A549 (cell line): ENCODE measurements around the gene ARHGEF16. TPM values are rescaled to one million over a fixed set of nuclear protein-coding genes. Genes with fewer than 3 reads are reported as not detected.

Experiments used
- ATAC-seq, 2 experiments: fragments of 200-7000 bp in 1 of 2; fragments of >200 bp in 1 of 2; cut with Nextera tagmentation in 1 of 2; cut with Tn5 transposase in 1 of 2; 3 replicates each; pipeline versions ENCODE4 v1.8.0 to v1.9.1; 2018 to 2020; ENCODE audit warnings: mild to moderate bottlenecking in 1 of 2, moderate library complexity in 1 of 2
- CTCF ChIA-PET: fragments of 300-600 bp; sonication (Branson Sonifier 250); formaldehyde crosslinking; extraction: SDS; loops from one replicate; lab custom pipeline; 2021; ENCODE audit warnings: antibody characterized with exemption, inconsistent platforms; lab: Yijun Ruan, JAX
- POLR2A ChIA-PET: fragments of 350-600 bp; formaldehyde crosslinking; extraction: SDS; loops from one replicate; lab custom pipeline; 2021; ENCODE audit warnings: antibody characterized with exemption, inconsistent platforms; lab: Yijun Ruan, JAX
- DNase-seq, 2 experiments: peaks; one replicate each; pipeline versions ENCODE4 v3.0.0 to v3.0.0-alpha.2; 2011 to 2016; ENCODE audit warnings: low read depth in 1 of 2, low spot score in 1 of 2
- FAIRE-seq: peaks from 2 replicates; lab custom pipeline; 2011; peaks lifted over from hg19 to GRCh38; lab: Jason Lieb, UNC
- H3K27ac ChIP-seq, 2 experiments: fragments of >200 bp; sonication (Bioruptor Twin); formaldehyde crosslinking; 3 replicates each; pipeline ENCODE4 v1.5.1; 2016 to 2017
- H3K4me1 ChIP-seq: fragments of >200 bp; sonication (Bioruptor Twin); formaldehyde crosslinking; 3 replicates; pipeline ENCODE4 v1.6.1; 2016
- H3K4me2 ChIP-seq: fragments of >200 bp; sonication (Bioruptor Twin); formaldehyde crosslinking; 3 replicates; pipeline ENCODE4 v1.6.1; 2016
- H3K4me3 ChIP-seq: fragments of >200 bp; sonication (Bioruptor Twin); formaldehyde crosslinking; 3 replicates; pipeline ENCODE4 v1.5.1; 2016
- H3K9me3 ChIP-seq: fragments of >200 bp; sonication (Bioruptor Twin); formaldehyde crosslinking; 3 replicates; pipeline ENCODE4 v1.6.1; 2016
- CBX8 ChIP-seq: fragments of 200-600 bp; sonication (generic); IDR thresholded peaks from 2 replicates; pipeline ENCODE4 v1.6.1; 2016
- CEBPB ChIP-seq, 2 experiments: fragments of >200 bp in 1 of 2; sonication (Bioruptor Twin) in 1 of 2; formaldehyde crosslinking in 1 of 2; IDR thresholded peaks; 2 replicates each; pipeline ENCODE4 v1.6.1; 2012 to 2016
- EHF ChIP-seq: fragments of 250-450 bp; sonication (Bioruptor Pico); IDR thresholded peaks from 2 replicates; pipeline ENCODE4 v1.5.0; 2020; ENCODE audit warnings: mild to moderate bottlenecking
- ELK1 ChIP-seq: fragments of 150-350 bp; IDR thresholded peaks from 2 replicates; pipeline ENCODE4 v1.6.1; 2014; ENCODE audit warnings: low read depth, mild to moderate bottlenecking, low read length
- FOSB ChIP-seq: fragments of 250-450 bp; sonication (Bioruptor Pico); IDR thresholded peaks from 2 replicates; pipeline ENCODE4 v1.5.0; 2020; ENCODE audit warnings: mild to moderate bottlenecking, moderate library complexity
- FOSL2 ChIP-seq, 2 experiments: fragments of 450-650 bp in 1 of 2; fragments of >200 bp in 1 of 2; sonication (Bioruptor Twin) in 1 of 2; formaldehyde crosslinking; IDR thresholded peaks; 2 replicates each; pipeline versions ENCODE4 v1.5.0 to v1.6.1; 2016 to 2020; ENCODE audit warnings: mild to moderate bottlenecking in 1 of 2, moderate library complexity in 1 of 2
- FOXS1 ChIP-seq: fragments of 250-450 bp; sonication (Bioruptor Pico); IDR thresholded peaks from 2 replicates; pipeline ENCODE4 v1.5.0; 2020; ENCODE audit warnings: mild to moderate bottlenecking, moderate library complexity
- GATA3 ChIP-seq: IDR thresholded peaks from 2 replicates; pipeline ENCODE4 v1.6.1; 2012; ENCODE audit warnings: borderline replicate concordance
- HEYL ChIP-seq: fragments of 250-450 bp; sonication (Bioruptor Pico); IDR thresholded peaks from 2 replicates; pipeline ENCODE4 v1.8.0; 2021; ENCODE audit warnings: mild to moderate bottlenecking, moderate library complexity
- HMGXB4 ChIP-seq: fragments of 250-450 bp; sonication (Bioruptor Pico); IDR thresholded peaks from 2 replicates; pipeline ENCODE4 v1.5.0; 2021; ENCODE audit warnings: mild to moderate bottlenecking, moderate library complexity, borderline replicate concordance
- HOXB13 ChIP-seq: fragments of 250-450 bp; sonication (Bioruptor Pico); IDR thresholded peaks from 2 replicates; pipeline ENCODE4 v1.5.0; 2020; ENCODE audit warnings: low read depth, mild to moderate bottlenecking, moderate library complexity
- JUN ChIP-seq, 2 experiments: fragments of >200 bp; sonication (Bioruptor Twin); formaldehyde crosslinking; IDR thresholded peaks; 2 replicates in 1 of 2; 3 replicates in 1 of 2; pipeline ENCODE4 v1.6.1; 2016 to 2017
- JUNB ChIP-seq: fragments of >200 bp; sonication (Bioruptor Twin); formaldehyde crosslinking; IDR thresholded peaks from 2 replicates; pipeline ENCODE4 v1.6.1; 2016
- KDM1A ChIP-seq: fragments of 200-600 bp; sonication (generic); IDR thresholded peaks from 2 replicates; pipeline ENCODE4 v1.6.1; 2016; ENCODE audit warnings: low read depth, mild to moderate bottlenecking
- KDM5A ChIP-seq: fragments of 200-600 bp; sonication (generic); IDR thresholded peaks from 2 replicates; pipeline ENCODE4 v1.6.1; 2016; ENCODE audit warnings: antibody characterized with exemption, mild to moderate bottlenecking
- MAFK ChIP-seq: fragments of 450-650 bp; IDR thresholded peaks from 2 replicates; pipeline ENCODE4 v1.6.1; 2014; ENCODE audit not compliant: partially characterized antibody
- MAX ChIP-seq: IDR thresholded peaks from 2 replicates; pipeline ENCODE4 v1.6.1; 2012
- PHF8 ChIP-seq: fragments of 200-600 bp; sonication (generic); IDR thresholded peaks from 2 replicates; pipeline ENCODE4 v1.6.1; 2016; ENCODE audit warnings: low read depth, mild to moderate bottlenecking, antibody characterized with exemption, moderate library complexity, borderline replicate concordance
- POLR2A ChIP-seq: IDR thresholded peaks from 2 replicates; pipeline ENCODE4 v1.6.1; 2012; ENCODE audit warnings: mild to moderate bottlenecking, low read length
- POLR2AphosphoS2 ChIP-seq: conservative IDR thresholded peaks from 2 replicates; pipeline ENCODE4 v1.6.1; 2012; ENCODE audit warnings: low read length, improper control_type of control experiment, inconsistent platforms
- RAD21 ChIP-seq, 2 experiments: fragments of >200 bp in 1 of 2; sonication (Bioruptor Twin) in 1 of 2; formaldehyde crosslinking in 1 of 2; IDR thresholded peaks in 1 of 2; conservative IDR thresholded peaks in 1 of 2; 2 replicates in 1 of 2; 3 replicates in 1 of 2; pipeline ENCODE4 v1.6.1; 2012 to 2018; ENCODE audit warnings: inconsistent platforms in 1 of 2
- RARB ChIP-seq: fragments of 250-450 bp; sonication (Bioruptor Pico); IDR thresholded peaks from 2 replicates; pipeline ENCODE4 v1.8.0; 2021; ENCODE audit warnings: mild to moderate bottlenecking, moderate library complexity
- REST ChIP-seq: fragments of 200-600 bp; sonication (generic); IDR thresholded peaks from 2 replicates; pipeline ENCODE4 v1.6.1; 2016; ENCODE audit warnings: antibody characterized with exemption, mild to moderate bottlenecking, moderate library complexity
- SMC3 ChIP-seq: fragments of >200 bp; sonication (Bioruptor Twin); formaldehyde crosslinking; IDR thresholded peaks from 3 replicates; pipeline ENCODE4 v1.6.1; 2018; ENCODE audit warnings: inconsistent platforms
- SREBF2 ChIP-seq: fragments of 450-650 bp; IDR thresholded peaks from 2 replicates; pipeline ENCODE4 v1.6.1; 2014; ENCODE audit warnings: mild to moderate bottlenecking, moderate library complexity
- TFCP2L1 ChIP-seq: fragments of 250-450 bp; sonication (Bioruptor Pico); IDR thresholded peaks from 2 replicates; pipeline ENCODE4 v1.5.0; 2021; ENCODE audit warnings: mild to moderate bottlenecking
- ZC3H11A ChIP-seq: fragments of 450-650 bp; IDR thresholded peaks from 2 replicates; pipeline ENCODE4 v1.6.1; 2014; ENCODE audit warnings: antibody characterized with exemption, mild to moderate bottlenecking
- ZFP36 ChIP-seq: fragments of 450-650 bp; IDR thresholded peaks from 2 replicates; pipeline ENCODE4 v1.6.1; 2014; ENCODE audit warnings: borderline replicate concordance; ENCODE audit not compliant: partially characterized antibody
- ZNF302 ChIP-seq: fragments of 250-450 bp; sonication (Bioruptor Pico); IDR thresholded peaks from 2 replicates; pipeline ENCODE4 v1.9.0; 2021; ENCODE audit warnings: inconsistent platforms, mild to moderate bottlenecking, moderate library complexity
- WGBS: methylation state at CpG from one replicate; pipeline ENCODE4 v1.1.6; 2017; ENCODE audit errors: missing lambda C conversion rate; 5-methylcytosine and 5-hydroxymethylcytosine counted together
- polyA plus RNA-seq, 4 experiments: library from polyadenylated mRNA; depleted of rRNA in 3 of 4; stranded (reverse); fragments of >200 nt; fragmentation: RNase III in 1 of 4; extraction: RNeasy Plus Mini Kit Qiagen cat#74134 plus additional on column Dnase treatment in 1 of 4; gene quantifications; 2 replicates in 3 of 4; 3 replicates in 1 of 4; pipeline ENCODE4 v1.2.3, GENCODE V29; 2011 to 2017

ARHGEF16 gene
- polyA plus RNA-seq, 2 of the 4 experiments (the other 2 are of a cell fraction), result 1.4 to 3.2 TPM

- 57% methylated on average over 11 of the region's 12 CpGs for WGBS
- CTCF ChIA-PET, result interaction anchor here (0.8 to 2.3 kb wide), 4 partner anchors 10 to 48 kb away, joined by 3 to 14 read pairs (median 4); no protein-coding TSS in a partner anchor
These were observed 11.6 kb upstream of the ARHGEF16 start for GRCh38 chr1:3442901-3443300.

DNA sequence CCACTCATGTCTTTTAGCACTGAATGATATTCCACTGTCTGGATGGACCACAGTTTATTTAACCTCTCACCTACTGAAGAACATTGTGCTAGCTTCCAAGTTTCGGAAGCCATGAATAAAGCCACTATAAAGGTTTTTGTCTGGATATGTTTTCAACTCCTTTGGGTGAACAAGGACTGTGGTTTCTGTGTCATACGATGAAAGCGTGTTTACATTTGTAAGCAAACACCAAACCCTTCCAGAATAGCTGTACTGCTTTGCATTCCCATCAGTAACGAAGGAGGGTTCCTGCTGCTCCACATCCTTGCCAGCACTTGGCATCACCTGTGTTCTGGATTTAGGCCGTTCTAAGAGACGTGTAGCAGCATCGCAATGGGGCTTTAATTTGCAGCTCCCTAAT, 10.7 kb upstream of the ARHGEF16 start:
- CTCF ChIA-PET, result interaction anchor here (1.0 to 1.5 kb wide), 3 partner anchors 9 to 47 kb away, joined by 3 to 12 read pairs (median 3); no protein-coding TSS in a partner anchor
- no peak overlapping the region for H3K27ac ChIP-seq
- no peak overlapping the region for H3K4me3 ChIP-seq
- 74% methylated on average over 7 of the region's 7 CpGs for WGBS
- DNase-seq (no peak), ATAC-seq (no peak), FAIRE-seq (no peak)
- H3K4me2 ChIP-seq, result no peak overlapping the region
- no peaks in the 10 kb centered on the region; the same call in 2 of the 3 replicates for H3K9me3 ChIP-seq
- no peaks in the 10 kb centered on the region for H3K4me1 ChIP-seq
- TF ChIP-seq HEYL (CRISPR knock-in tag) (no peak), SMC3 (no peak), RARB (CRISPR knock-in tag) (no peak), JUNB (no peak), HOXB13 (CRISPR knock-in tag) (no peak), POLR2A (no peak), ZFP36 (no peak), GATA3 (no peak), FOXS1 (no peak), CEBPB (IDR thresholded peaks at IDR 0.05) (no peak), KDM5A (no peak)
- POLR2A ChIA-PET, result no interaction called here

More at GRCh38 chr1:3442901-3443300, 11.6 kb upstream of the ARHGEF16 start:
- no peaks in the 10 kb centered on the region for H3K4me1 ChIP-seq
- ATAC-seq, result no peak
- POLR2A ChIA-PET, result no interaction called here
- no peak for DNase-seq
- no peak overlapping the region for H3K4me3 ChIP-seq
- TF ChIP-seq REST (no peak), ZC3H11A (no peak), JUN (IDR thresholded peaks at IDR 0.05) (no peak), ZNF302 (CRISPR knock-in tag) (no peak), POLR2AphosphoS2 (no peak), SREBF2 (no peak), TFCP2L1 (CRISPR knock-in tag) (no peak), KDM1A (no peak), HEYL (CRISPR knock-in tag) (no peak), CBX8 (no peak), FOSL2 (IDR thresholded peaks at IDR 0.05) (no peak), FOSL2 (CRISPR knock-in tag; IDR thresholded peaks at IDR 0.05) (no peak), CEBPB (IDR thresholded peaks at IDR 0.05) (no peak), MAX (no peak), GATA3 (no peak), FOSB (no peak)
- H3K27ac ChIP-seq, result no peak overlapping the region
- no peak for FAIRE-seq
- H3K4me2 ChIP-seq, result no peak overlapping the region
- no peaks in the 10 kb centered on the region; the same call in 2 of the 3 replicates for H3K9me3 ChIP-seq

- no peak for FAIRE-seq
- 71% methylated on average over 15 of the region's 18 CpGs for WGBS
- Histone ChIP-seq H3K27ac (no peak overlapping the region), H3K4me3 (no peak overlapping the region), H3K9me3 (no peaks in the 10 kb centered on the region; the same call in 2 of the 3 replicates), H3K4me2 (no peak overlapping the region), H3K4me1 (no peaks in the 10 kb centered on the region)
- no peak for TF ChIP-seq MAFK
- TF ChIP-seq KDM5A, result no peak
- TF ChIP-seq KDM1A, result no peak
- TF ChIP-seq ZC3H11A, result no peak
- no peak for TF ChIP-seq FOSL2 (IDR thresholded peaks at IDR 0.05)
- no peak for TF ChIP-seq FOSL2 (CRISPR knock-in tag; IDR thresholded peaks at IDR 0.05)
- TF ChIP-seq RAD21 (conservative IDR thresholded peaks at IDR 0.05 in 1 of 2, IDR thresholded peaks at IDR 0.05 in 1 of 2), result no peak
- TF ChIP-seq ELK1, result no peak
- no peak for TF ChIP-seq PHF8
- TF ChIP-seq MAX, result no peak
- no peak for TF ChIP-seq HMGXB4 (CRISPR knock-in tag)
- TF ChIP-seq EHF (CRISPR knock-in tag), result no peak
- ATAC-seq, result no peak
- ChIA-PET CTCF (interaction anchor here (0.8 to 1.5 kb wide), 3 partner anchors 9 to 46 kb away, joined by 3 to 12 read pairs (median 4); no protein-coding TSS in a partner anchor), POLR2A (no interaction called here)
- no peak for DNase-seq
These were observed 10.2 kb upstream of the ARHGEF16 start for GRCh38 chr1:3444298-3444697.
